ENCODE data around the gene GARNL3.

GARNL3 gene

GRCh38 chr9:127423476-127423933 is 158.9 kb downstream of the GARNL3 start:
- no peak for DNase-seq (ENCODE audit: low read depth)
- TF ChIP-seq CTCF (IDR thresholded peaks at IDR 0.05; ENCODE audit: low read depth, low read length, missing control alignments): no peak

GRCh38 chr9:127423934-127424675 is 159.5 kb downstream of the GARNL3 start, which contains the start of gene ZNF79:
Gene ZNF79, plus strand, starts transcription at chr9:127424382. Its CDS starts 406 bp downstream, at chr9:127424788.
- H3K4me3 ChIP-seq (ENCODE audit: low read depth, low read length): peak within 1 kb of the TSS; percentile 95
- TF ChIP-seq CTCF (IDR thresholded peaks at IDR 0.05; ENCODE audit: low read depth, low read length, missing control alignments): no peak
- peak; percentile 74 for DNase-seq (ENCODE audit: low read depth)

More at GRCh38 chr9:127423476-127423933, 158.9 kb downstream of the GARNL3 start:
- H3K4me3 ChIP-seq (ENCODE audit: low read depth, low read length): peak overlapping the region; percentile 95

- DNase-seq (ENCODE audit: low read depth): no peak
- TF ChIP-seq CTCF (IDR thresholded peaks at IDR 0.05; ENCODE audit: low read depth, low read length, missing control alignments): no peak
- H3K4me3 ChIP-seq (ENCODE audit: low read depth, low read length): peak overlapping the region; percentile 95
These were observed 160.1 kb downstream of the GARNL3 start for GRCh38 chr9:127424676-127424999.

- DNase-seq (ENCODE audit: low read depth): no peak
- TF ChIP-seq CTCF (IDR thresholded peaks at IDR 0.05; ENCODE audit: low read depth, low read length, missing control alignments): no peak
- no peak overlapping the region for H3K4me3 ChIP-seq (ENCODE audit: low read depth, low read length)
These were observed 162.2 kb downstream of the GARNL3 start for GRCh38 chr9:127426756-127427155.

DNA sequence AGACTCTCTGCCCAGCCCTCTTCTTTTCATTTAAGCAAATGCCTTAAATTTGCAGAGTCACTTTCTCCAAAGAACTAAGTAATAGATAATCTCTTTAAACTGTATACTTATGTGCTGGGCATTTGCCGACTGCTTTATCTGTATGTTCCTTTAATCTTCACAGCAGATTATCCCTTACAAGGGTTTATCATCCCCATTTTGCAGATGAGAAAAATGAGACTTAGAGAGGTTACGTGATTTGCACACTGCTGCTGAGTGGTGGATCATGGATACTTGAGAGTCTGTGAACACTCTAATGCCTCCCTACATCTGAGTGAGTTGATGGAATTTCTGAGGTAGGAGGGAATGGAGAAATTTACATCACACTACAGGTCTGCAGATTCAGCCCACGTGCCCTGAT is 163.8 kb downstream of the GARNL3 start:
- DNase-seq (ENCODE audit: low read depth): no peak
- H3K4me3 ChIP-seq (ENCODE audit: low read depth, low read length): no peak overlapping the region
- no peak for TF ChIP-seq CTCF (IDR thresholded peaks at IDR 0.05; ENCODE audit: low read depth, low read length, missing control alignments)

DNA sequence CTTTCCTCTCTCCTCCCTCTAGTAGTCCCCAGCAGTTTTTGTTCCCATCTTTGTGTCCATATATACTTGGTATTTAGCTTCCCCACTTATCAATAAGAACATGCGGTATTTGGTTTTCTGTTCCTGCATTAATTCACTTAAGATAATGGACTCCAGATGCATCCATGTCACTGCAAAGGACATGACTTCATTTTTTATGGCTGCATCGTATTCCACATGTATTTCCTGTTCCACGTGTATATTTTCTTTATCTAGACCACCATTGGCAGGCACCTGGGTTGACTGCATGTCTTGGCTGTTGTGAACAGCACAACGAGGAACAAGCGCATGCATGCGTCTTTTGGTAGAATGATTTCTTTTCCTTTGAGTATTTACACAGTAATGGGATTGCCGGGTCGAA is 165.8 kb downstream of the GARNL3 start:
- no peak overlapping the region for H3K4me3 ChIP-seq (ENCODE audit: low read depth, low read length)
- no peak for DNase-seq (ENCODE audit: low read depth)
- TF ChIP-seq CTCF (IDR thresholded peaks at IDR 0.05; ENCODE audit: low read depth, low read length, missing control alignments): no peak
